Measurements from ENCODE around the gene MRAP.

DNA sequence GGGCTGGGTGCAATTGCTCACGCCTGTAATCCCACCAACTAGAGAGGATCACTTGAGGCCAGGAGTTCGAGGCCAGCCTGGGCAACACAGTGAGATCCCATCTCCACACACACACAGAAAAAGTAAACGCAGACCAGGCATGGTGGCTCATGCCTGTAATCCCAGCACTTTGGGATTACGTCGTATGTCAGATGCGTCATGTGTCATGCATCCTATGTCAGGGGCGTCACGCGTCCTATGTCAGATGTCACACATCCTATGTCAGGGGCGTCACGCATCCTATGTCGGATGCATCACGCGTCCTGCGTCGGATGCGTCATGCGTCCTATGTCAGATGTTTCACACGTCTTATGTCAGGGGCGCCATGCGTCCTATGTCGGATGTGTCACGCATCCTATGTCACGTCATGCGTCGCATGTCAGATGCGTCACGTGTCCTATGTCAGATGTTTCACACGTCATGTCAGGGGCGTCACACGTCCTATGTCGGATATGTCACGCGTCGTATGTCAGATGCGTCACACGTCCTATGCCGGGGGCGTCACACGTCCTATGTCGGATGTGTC is 1.5 kb downstream of the MRAP start:
- TF ChIP-seq, protein P1, sequence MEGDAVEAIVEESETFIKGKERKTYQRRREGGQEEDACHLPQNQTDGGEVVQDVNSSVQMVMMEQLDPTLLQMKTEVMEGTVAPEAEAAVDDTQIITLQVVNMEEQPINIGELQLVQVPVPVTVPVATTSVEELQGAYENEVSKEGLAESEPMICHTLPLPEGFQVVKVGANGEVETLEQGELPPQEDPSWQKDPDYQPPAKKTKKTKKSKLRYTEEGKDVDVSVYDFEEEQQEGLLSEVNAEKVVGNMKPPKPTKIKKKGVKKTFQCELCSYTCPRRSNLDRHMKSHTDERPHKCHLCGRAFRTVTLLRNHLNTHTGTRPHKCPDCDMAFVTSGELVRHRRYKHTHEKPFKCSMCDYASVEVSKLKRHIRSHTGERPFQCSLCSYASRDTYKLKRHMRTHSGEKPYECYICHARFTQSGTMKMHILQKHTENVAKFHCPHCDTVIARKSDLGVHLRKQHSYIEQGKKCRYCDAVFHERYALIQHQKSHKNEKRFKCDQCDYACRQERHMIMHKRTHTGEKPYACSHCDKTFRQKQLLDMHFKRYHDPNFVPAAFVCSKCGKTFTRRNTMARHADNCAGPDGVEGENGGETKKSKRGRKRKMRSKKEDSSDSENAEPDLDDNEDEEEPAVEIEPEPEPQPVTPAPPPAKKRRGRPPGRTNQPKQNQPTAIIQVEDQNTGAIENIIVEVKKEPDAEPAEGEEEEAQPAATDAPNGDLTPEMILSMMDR (IDR thresholded peaks at IDR 0.05; ENCODE audit: low read depth, low read length) = no peak
- TF ChIP-seq POLR2A (IDR thresholded peaks at IDR 0.05; ENCODE audit: extremely low read depth, insufficient read length) = no peak

All from NB4 (cell line).